Effector CD8-positive, alpha-beta T cell (primary cell): ENCODE data around the gene LPIN1.
"Not testable (repeated sequence)": the region's sequence is repeated elsewhere in the genome, so short reads cannot be mapped to it uniquely, and the experiment has no call there.

Source experiments
- DNase-seq: peaks from one replicate; lab custom pipeline; 2025; lab: John Stamatoyannopoulos, UW

Gene LPIN1

DNA sequence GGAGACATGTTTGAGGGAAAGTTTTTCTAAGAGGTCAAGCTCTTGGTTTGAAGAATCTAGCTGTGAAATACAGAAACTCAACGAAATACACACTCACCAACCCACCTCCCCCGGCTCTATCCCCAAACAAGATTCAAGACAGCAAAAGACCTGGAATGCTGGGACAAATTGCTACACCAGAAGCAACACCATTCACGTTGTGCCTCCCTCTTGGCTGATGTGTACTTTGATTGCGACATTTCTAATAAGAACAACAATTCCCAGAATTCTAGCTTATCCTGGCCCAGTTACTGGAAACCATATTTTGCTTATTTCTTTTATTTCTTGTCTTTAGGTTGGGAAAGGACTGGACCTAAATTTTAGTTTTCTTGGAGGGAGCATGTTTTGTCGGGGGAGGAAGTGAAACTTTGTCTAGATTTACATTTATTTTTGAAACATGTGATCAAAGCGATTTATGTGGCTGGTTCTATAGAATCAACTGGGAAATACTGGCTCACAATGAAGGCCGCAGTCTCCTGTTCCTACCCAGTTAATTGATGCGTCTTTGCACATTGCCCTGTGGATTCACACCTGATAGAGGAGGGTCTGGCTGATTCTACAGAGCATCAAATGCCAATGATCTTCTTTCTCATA, 29.6 kb upstream of the LPIN1 start:
- DNase-seq: no peak

GRCh38 chr2:11717623-11718022, 28.8 kb upstream of the LPIN1 start:
- DNase-seq: no peak

DNA sequence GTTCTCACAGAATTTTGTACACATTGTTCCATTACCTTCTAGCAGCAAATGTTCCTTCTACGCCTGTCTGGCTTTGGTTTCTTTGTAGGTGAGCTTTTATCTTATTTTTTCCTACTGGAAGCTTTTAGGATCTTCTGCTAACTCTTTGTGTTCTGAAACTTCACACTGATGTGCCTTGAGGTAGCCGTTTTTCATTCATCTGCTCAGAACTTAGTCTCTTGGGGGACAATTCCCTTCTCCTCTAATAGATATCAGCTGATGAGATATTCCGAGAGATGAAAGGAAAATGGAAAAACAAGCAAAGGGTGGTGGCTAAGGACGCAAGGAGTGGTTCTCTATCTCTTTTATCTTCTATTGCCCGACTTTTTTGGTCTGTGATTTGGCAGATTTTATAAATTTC, 27.8 kb upstream of the LPIN1 start:
- no peak for DNase-seq

DNA sequence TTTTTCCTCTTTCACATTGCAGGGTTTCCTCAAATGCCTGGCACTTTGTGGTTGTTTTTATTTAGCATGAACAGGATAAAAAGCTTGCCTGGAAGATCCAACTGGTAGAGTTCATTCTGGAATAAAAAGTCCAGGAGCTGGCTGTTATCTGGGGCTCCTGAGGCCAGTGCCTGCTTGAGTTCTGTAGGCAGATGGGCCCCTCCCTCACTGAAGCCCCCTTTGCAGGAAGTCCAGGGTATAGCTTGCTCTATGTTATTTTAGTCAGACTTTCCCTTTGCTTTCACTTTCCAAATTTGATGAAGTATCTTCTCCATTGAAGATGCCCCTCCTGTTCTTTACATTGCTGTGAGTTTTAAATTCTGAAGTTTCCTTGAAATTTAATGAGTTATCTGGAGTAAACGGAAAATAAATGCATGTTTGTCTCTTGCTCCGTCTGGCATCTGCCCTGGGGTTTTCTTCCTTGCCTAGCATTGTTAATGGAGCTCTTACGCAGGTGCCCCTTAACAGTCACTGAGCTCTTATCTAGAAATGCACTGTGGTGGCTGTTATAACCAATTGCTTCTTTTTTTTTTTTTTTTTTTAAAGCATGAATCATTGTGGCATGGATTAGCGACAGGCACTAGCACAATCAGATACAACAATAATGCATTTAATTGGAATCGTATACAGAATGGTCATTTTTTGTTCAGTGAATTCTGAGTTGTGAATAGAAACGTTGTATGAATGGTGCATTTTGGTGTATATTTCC, 27.0 kb upstream of the LPIN1 start:
- no peak for DNase-seq

DNA sequence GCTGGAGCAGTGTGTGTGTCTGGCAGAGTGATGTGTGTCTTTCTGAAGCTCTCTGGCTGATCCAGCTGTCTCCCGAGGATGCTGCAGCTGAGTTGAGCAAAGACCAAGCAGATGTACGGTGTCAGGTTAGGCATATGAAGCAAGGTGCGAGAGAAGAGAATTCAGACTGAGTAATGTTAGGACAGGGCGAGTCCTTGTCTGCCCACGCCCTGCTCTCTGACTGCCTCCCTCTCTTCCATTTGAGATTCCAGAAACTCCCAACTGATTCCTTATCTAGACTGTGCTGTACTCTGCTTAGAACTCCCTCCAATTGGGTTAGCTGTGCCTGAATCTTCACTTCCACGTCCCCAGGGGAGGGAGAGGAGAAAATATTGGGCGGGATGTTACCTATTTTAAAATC, 25.7 kb upstream of the LPIN1 start:
- DNase-seq: no peak

- DNase-seq: no peak
Observed at GRCh38 chr2:11722292-11723060, 24.0 kb upstream of the LPIN1 start.

DNA sequence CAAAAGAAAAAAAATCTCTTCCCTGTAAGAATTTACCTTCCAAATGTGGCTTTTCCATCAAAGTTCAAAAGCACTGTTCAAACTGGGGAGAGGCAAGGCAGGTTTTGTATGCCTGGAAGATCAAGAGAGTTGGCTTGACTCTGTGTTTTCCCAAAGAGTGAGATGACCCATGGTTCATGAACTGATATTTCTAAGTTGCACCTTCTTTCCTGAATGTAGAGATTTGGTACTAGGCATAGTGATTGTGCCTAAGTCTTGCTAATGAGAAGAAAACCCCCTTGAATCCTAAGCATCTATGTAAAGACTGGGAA, 23.4 kb upstream of the LPIN1 start:
- no peak for DNase-seq

- DNase-seq: no peak
Observed at GRCh38 chr2:11724151-11724550, 22.3 kb upstream of the LPIN1 start.

DNA sequence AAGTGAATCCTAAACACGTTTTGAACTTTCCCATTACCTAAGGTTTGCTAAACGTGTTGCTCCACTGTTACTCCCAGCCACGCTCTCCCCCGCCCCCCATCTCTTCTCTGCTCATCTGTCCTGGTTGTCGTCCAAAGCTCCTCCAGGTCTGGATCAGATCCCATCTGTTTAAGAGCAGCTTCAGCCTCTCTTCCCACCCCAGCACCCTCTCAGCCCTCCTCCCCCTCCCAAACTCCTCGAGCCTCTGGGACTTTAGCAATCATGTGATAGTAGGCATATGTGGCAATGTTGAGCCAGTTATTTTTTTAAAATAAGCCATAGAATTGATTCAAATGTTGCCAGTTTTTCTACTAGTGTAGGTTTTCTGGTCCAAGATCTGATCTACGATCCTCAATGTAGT, 20.0 kb upstream of the LPIN1 start:
- DNase-seq: no peak

- DNase-seq: no peak
Observed at GRCh38 chr2:11729362-11730212, 16.8 kb upstream of the LPIN1 start.

DNA sequence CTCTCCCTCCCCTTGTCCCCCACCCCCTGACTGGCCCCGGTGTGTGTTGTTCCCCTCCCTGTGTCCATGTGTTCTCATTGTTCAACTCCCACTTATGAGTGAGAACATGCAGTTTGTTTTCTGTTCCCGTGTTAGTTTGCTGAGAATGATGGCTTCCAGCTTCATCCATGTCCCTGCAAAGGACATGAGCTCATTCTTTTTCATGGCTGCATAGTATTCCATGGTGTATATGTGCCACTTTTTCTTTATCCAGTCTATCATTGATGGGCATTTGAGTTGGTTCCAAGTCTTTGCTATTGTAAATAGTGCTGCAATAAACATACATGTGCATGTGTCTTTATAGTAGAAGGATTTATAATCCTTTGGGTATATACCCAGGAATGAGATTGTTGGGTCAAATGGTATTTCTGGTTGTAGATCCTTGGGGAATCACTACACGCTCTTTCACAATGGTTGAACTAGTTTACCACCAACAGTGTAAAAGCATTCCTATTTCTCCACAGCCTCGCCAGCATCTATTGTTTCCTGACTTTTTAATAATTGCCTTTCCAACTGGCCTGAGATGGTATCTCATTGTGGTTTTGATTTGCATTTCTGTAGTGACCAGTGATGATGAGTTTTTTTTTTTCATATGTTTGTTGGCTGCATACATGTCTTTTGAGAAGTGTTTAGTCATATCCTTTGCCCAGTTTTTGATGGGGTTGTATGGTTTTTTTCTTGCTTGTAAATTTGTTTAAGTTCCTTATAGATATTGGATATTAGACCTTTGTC, 15.0 kb upstream of the LPIN1 start:
- DNase-seq: not testable (repeated sequence)

DNA sequence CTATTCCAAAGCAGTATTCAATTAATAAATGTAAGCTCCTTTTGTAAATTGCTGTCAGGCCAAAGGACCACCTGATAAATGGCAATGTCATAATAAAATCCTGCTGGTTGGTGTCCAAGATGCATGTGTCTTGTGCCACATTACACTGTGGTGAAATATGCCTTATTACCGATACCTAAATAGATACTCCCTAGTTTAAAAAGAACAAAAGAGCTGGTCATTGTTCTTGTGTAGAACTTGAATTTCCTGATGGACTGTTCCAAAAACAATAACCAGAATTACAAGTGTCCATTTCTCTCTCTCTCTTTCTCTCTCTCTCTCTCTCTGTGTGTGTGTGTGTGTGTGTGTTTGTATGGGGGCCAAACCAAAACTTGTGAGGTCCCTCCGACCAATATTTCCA, 13.8 kb upstream of the LPIN1 start:
- DNase-seq: no peak

- not testable (repeated sequence) for DNase-seq
Observed at GRCh38 chr2:11737852-11738251, 8.6 kb upstream of the LPIN1 start.

DNA sequence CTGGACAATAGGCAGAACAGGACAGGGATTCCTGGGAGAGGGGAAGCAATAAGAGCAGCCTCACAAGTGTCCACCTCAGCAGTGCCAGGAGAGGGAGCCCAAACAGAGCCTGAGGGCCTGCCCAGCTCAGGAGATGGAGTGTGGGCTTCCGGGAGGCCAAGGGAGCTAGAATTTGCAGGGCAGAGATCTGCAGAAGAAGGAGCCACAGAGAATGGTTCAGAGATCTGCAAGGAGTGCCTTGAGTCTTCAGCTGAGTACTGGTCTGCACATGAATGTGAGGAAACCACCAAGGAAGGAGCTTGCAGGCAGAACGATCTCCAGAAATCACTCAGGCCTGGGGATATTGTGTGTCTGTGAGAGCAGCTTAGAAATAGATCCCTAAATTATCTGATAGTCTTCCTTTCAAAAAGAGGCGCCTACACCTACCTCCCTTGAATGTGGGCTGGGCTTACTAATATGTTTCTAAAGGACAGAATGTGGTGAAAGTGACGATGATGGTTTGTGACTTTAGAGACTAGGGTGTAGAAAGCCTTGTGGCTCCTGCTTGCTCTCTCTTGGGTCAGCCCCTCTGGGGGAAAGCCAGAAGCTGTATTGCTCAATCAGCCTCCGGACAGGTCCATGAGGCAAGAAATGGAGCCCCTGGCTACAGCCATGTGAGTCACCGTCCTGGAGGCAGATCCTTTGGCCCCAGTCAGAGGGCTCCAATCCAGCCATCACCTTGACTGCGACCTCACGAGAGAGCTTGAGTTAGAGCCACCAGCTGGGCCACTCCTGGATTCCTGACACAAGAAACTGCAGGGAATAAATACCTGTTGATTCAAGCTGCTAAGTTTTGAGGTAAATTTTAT, 7.6 kb upstream of the LPIN1 start:
- DNase-seq: no peak

- DNase-seq: no peak
Observed at GRCh38 chr2:11740723-11741122, 5.7 kb upstream of the LPIN1 start.

DNA sequence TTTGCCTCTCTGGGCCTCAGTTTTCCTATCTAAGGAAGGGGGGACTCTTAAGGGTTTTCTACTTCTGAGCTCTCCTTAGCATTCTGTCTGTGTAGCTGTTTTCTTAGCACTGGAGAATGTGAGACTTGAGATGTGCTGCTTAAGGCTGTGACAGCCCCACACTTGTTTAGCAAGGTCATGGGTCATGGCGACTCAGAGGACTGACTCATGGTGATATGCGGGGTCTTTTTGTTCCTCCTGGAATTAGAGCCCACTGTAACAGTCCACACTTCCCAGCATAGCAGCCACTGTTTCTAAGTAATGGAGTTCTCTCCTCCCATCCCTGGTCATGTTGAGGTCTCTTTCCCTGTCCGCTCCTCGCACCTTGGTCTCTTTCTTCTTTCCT, 4.1 kb upstream of the LPIN1 start:
- DNase-seq: no peak

GRCh38 chr2:11742702-11743357, 3.6 kb upstream of the LPIN1 start:
- DNase-seq: no peak

GRCh38 chr2:11743366-11743765, 3.1 kb upstream of the LPIN1 start:
- no peak for DNase-seq

DNA sequence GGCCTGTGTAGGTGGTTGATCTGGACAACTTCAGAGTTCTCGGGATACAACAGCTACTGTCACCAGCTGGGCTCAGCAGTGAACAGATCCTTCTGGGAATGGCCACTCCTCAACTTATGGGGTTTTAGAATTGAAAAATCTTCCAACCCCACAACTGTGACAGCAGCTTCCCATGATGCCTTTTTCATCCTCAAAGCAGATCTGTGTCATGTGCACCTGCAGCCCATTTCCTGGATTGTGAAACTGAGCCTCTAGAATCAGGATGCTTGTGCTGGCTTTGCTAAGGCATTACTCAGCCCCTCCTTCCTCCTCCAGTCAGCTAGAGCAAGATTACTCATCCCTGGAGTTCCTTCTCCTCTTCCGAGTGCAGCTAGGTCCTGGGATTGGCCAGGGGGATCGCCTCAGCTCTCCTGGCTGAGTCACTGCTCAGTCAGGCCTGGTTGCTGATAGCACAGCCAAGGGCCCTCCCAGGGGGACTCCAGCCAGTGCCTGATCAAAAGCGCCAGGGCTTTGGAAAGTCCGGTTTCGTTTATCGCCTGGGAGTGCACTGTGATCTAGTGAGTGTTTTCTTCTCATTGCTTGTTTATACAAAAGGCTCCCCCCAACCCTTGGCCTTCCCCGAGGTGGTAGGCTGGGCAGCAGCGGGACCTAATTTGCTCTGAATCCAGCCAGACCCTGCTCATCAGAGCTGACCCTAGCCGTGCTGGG, 2.4 kb upstream of the LPIN1 start:
- no peak for DNase-seq
